ENCODE data around the gene PSAPL1.

DNA sequence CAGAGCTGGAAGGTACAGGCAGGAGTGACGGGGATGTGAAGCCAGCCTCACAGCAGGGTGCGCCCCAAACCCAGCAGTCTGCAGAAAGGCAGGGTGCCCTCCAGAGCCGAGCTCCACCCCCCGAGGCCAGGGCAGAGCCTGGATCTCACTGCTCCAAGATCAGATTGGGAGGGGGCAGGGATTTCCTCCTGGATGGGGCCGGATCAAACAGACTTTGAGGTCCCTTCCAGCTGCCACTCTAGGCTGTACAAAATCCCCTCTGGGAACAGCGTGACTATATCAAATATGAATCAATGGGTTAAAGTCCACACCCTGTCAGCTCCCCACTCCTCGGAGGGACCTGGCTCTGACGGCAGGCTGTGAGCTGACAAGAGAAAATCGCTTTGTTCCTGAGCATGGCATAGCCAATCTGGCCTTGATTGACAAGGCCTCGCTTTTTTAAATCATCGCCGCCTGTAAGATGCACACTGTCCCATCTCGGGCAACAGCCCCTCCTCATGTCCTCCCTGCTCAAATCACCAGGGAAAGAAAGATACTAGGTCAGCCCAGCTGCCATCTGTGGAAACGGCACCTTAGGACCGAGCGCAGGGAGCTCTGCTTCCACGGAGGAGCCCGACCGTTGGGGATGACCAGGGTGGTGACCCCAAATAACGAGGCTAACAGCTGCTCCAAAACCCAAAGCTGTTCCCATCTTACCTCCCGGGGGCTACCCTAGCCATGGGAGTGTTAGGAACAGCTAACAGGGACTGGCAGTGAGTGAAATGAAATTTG lies 39.9 kb downstream of the PSAPL1 start:
- TF ChIP-seq EZH2 (IDR thresholded peaks at IDR 0.05; ENCODE audit: insufficient read depth, poor library complexity, severe bottlenecking), result no peak
- TF ChIP-seq EZH2phosphoT487 (IDR thresholded peaks at IDR 0.05; ENCODE audit: insufficient read depth, low read depth), result no peak
